HepG2 (cell line): ENCODE data around the gene ZBTB7C. TPM values are rescaled to one million over a fixed set of nuclear protein-coding genes. Genes with fewer than 3 reads are reported as not detected.

ENCODE experiments used
- ATAC-seq: fragments of 200-7000 bp; cut with Tn5 transposase; 3 replicates; pipeline ENCODE4 v1.9.1; 2020; ENCODE audit warnings: mild to moderate bottlenecking, moderate library complexity
- BruUV-seq: library from RNA; stranded (reverse); fragments of 400-500 nt; replicated peaks from 2 replicates; lab custom pipeline; 2021; lab: Mats Ljungman, UMichigan
- CTCF ChIA-PET: fragments of 300-600 bp; formaldehyde crosslinking; extraction: SDS; loops from one replicate; lab custom pipeline; 2021; ENCODE audit warnings: low total read pairs, inconsistent platforms, low intra/inter-chr PET ratio; lab: Yijun Ruan, JAX
- POLR2A ChIA-PET: fragments of 350-600 bp; sonication (Branson Sonifier 250); formaldehyde crosslinking; loops from one replicate; lab custom pipeline; 2020; ENCODE audit warnings: antibody characterized with exemption, inconsistent platforms; lab: Yijun Ruan, JAX
- DNase-seq: peaks from one replicate; pipeline ENCODE4 v3.0.0-alpha.2; 2015; ENCODE audit warnings: low spot score
- FAIRE-seq: peaks from 3 replicates; lab custom pipeline; 2011; peaks lifted over from hg19 to GRCh38; lab: Jason Lieb, UNC
- H2AFZ ChIP-seq: one replicate; pipeline ENCODE4 v1.6.1; 2011; ENCODE audit warnings: low read length, inconsistent platforms
- H3K27ac ChIP-seq: fragments of 300-600 bp; 3 replicates; pipeline ENCODE4 v1.8.0; 2011; ENCODE audit warnings: mixed run types, mild to moderate bottlenecking, mixed read lengths, low read length, inconsistent platforms; ENCODE audit not compliant: insufficient read depth; ENCODE audit errors: extremely low read length
- H3K27me3 ChIP-seq, 2 experiments: fragments of 200-600 bp in 1 of 2; 2 replicates in 1 of 2; 3 replicates in 1 of 2; pipeline versions ENCODE4 v1.6.0 to v1.8.0; 2011; ENCODE audit warnings: low read length in 2 of 2, mild to moderate bottlenecking in 2 of 2, moderate library complexity in 2 of 2, inconsistent platforms in 1 of 2; ENCODE audit not compliant: insufficient read depth in 2 of 2, control insufficient read depth in 1 of 2
- H3K36me3 ChIP-seq, 2 experiments: fragments of 200-600 bp in 1 of 2; replicated peaks in 1 of 2; 2 replicates in 1 of 2; 3 replicates in 1 of 2; pipeline versions ENCODE4 v1.5.1 to v1.8.0; 2011; ENCODE audit warnings: low read length in 2 of 2, inconsistent platforms in 1 of 2; ENCODE audit not compliant: insufficient read depth in 2 of 2, control insufficient read depth in 1 of 2
- H3K4me1 ChIP-seq: 2 replicates; pipeline ENCODE4 v1.5.1; 2012; ENCODE audit warnings: low read length, inconsistent platforms; ENCODE audit not compliant: insufficient read depth
- H3K4me2 ChIP-seq: 2 replicates; pipeline ENCODE4 v1.6.0; 2011; ENCODE audit warnings: low read depth, low read length, inconsistent platforms
- H3K4me3 ChIP-seq, 3 experiments: fragments of 200-600 bp in 1 of 3; sonication (generic), shearing (Covaris generic) in 1 of 3; replicated peaks in 1 of 3; 2 replicates each; pipeline ENCODE4 v1.5.1; 2011 to 2016; ENCODE audit warnings: low read length in 3 of 3, inconsistent platforms in 2 of 3, low read depth in 2 of 3, mild to moderate bottlenecking in 2 of 3, control low read depth in 1 of 3, mixed read lengths in 1 of 3; ENCODE audit not compliant: insufficient read depth in 1 of 3
- H3K79me2 ChIP-seq: one replicate; pipeline ENCODE4 v1.6.1; 2011; ENCODE audit warnings: low read length, inconsistent platforms; ENCODE audit not compliant: insufficient read depth
- H3K9ac ChIP-seq: 2 replicates; pipeline ENCODE4 v1.6.0; 2011; ENCODE audit warnings: mild to moderate bottlenecking, low read depth, low read length, inconsistent platforms; ENCODE audit not compliant: insufficient read depth
- H3K9me3 ChIP-seq: 2 replicates; pipeline ENCODE4 v1.5.1; 2012; ENCODE audit warnings: mild to moderate bottlenecking, low read length
- H4K20me1 ChIP-seq: 2 replicates; pipeline ENCODE4 v1.6.0; 2011; ENCODE audit warnings: inconsistent platforms, mild to moderate bottlenecking, low read length, moderate library complexity; ENCODE audit not compliant: insufficient read depth
- BORCS8-MEF2B ChIP-seq: sonication (generic); formaldehyde crosslinking; IDR thresholded peaks from 2 replicates; pipeline ENCODE4 v1.8.0; 2022; ENCODE audit warnings: mild to moderate bottlenecking, missing genetic modification reagents
- CENPX ChIP-seq: sonication (generic); formaldehyde crosslinking; IDR thresholded peaks from 2 replicates; pipeline ENCODE4 v1.9.0; 2021; ENCODE audit warnings: mild to moderate bottlenecking, missing genetic modification reagents, moderate library complexity
- MED13 ChIP-seq: sonication (generic); formaldehyde crosslinking; IDR thresholded peaks from 2 replicates; pipeline ENCODE4 v1.5.0; 2020; ENCODE audit warnings: missing genetic modification reagents
- NFKBIZ ChIP-seq: IDR thresholded peaks from 2 replicates; pipeline ENCODE4 v1.6.1; 2018; ENCODE audit warnings: missing genetic modification reagents, missing compliant biosample characterization
- ONECUT2 ChIP-seq: sonication (generic); formaldehyde crosslinking; IDR thresholded peaks from 2 replicates; pipeline ENCODE4 v1.4.0; 2020; ENCODE audit warnings: missing genetic modification reagents
- RBM39 ChIP-seq: fragments of 200-400 bp; formaldehyde crosslinking; IDR thresholded peaks from one replicate; pipeline ENCODE4 v1.6.1; 2018; ENCODE audit warnings: antibody characterized with exemption, mild to moderate bottlenecking, low read depth, low read length; ENCODE audit not compliant: poor library complexity, severe bottlenecking
- SCMH1 ChIP-seq: sonication (generic); formaldehyde crosslinking; IDR thresholded peaks from 2 replicates; pipeline ENCODE4 v1.9.0; 2021; ENCODE audit warnings: missing genetic modification reagents, mild to moderate bottlenecking, borderline replicate concordance
- SOX5 ChIP-seq: IDR thresholded peaks from 2 replicates; pipeline ENCODE4 v1.6.1; 2016; ENCODE audit warnings: borderline replicate concordance
- TAF1 ChIP-seq: sonication (generic); formaldehyde crosslinking; IDR thresholded peaks from 2 replicates; pipeline ENCODE4 v1.4.0; 2020; ENCODE audit warnings: missing genetic modification reagents
- ZMYM3 ChIP-seq: sonication (generic); formaldehyde crosslinking; IDR thresholded peaks from 2 replicates; pipeline ENCODE4 v1.5.1; 2020; ENCODE audit warnings: mild to moderate bottlenecking, missing genetic modification reagents
- ZNF180 ChIP-seq: sonication (generic); formaldehyde crosslinking; IDR thresholded peaks from 2 replicates; pipeline ENCODE4 v1.4.0; 2020; ENCODE audit warnings: low read depth, missing genetic modification reagents, borderline replicate concordance
- ZNF33A ChIP-seq: sonication (generic); formaldehyde crosslinking; IDR thresholded peaks from 2 replicates; pipeline ENCODE4 v1.5.1; 2020; ENCODE audit warnings: missing genetic modification reagents, mild to moderate bottlenecking, moderate library complexity, borderline replicate concordance
- ZNF34 ChIP-seq: sonication (generic); formaldehyde crosslinking; IDR thresholded peaks from 2 replicates; pipeline ENCODE4 v1.4.0; 2020; ENCODE audit warnings: mild to moderate bottlenecking, missing genetic modification reagents, borderline replicate concordance
- ZNF460 ChIP-seq: sonication (generic); formaldehyde crosslinking; IDR thresholded peaks from 2 replicates; pipeline ENCODE4 v1.5.1; 2020; ENCODE audit warnings: missing genetic modification reagents, mild to moderate bottlenecking, borderline replicate concordance
- ZNF503 ChIP-seq: sonication (generic); formaldehyde crosslinking; IDR thresholded peaks from 2 replicates; pipeline ENCODE4 v1.4.0; 2020; ENCODE audit warnings: missing genetic modification reagents
- ZSCAN22 ChIP-seq: sonication (generic); formaldehyde crosslinking; IDR thresholded peaks from 2 replicates; pipeline ENCODE4 v1.4.0; 2020; ENCODE audit warnings: mild to moderate bottlenecking, missing genetic modification reagents
- ZSCAN29 ChIP-seq: sonication (generic); formaldehyde crosslinking; conservative IDR thresholded peaks from 2 replicates; pipeline ENCODE4 v1.4.0; 2020; ENCODE audit warnings: mild to moderate bottlenecking, missing genetic modification reagents
- WGBS: methylation state at CpG from one replicate; pipeline ENCODE4 v1.1.6; 2017; ENCODE audit warnings: low lambda C conversion rate; 5-methylcytosine and 5-hydroxymethylcytosine counted together
- in situ Hi-C: cut with HindIII; loops from 2 replicates; pipeline ENCODE4 v1.10.0; 2017; ENCODE audit warnings: low pct_unique_long_range_greater_than_20kb; ENCODE audit not compliant: extremely low pct_ligation_motif_present
- intact Hi-C: fragments of 100-400 bp; cut with micrococcal nuclease; formaldehyde crosslinking; loops from one replicate; pipeline ENCODE4 v1.10.0; 2022; ENCODE audit not compliant: unreplicated experiment
- polyA plus RNA-seq, 8 experiments: library from polyadenylated mRNA; depleted of rRNA in 3 of 8; stranded (reverse) in 7 of 8; unstranded in 1 of 8; fragments of >200 nt; fragmentation: Illumina TruSeq in 4 of 8; extraction: Trizol in 4 of 8; gene quantifications; 2 replicates each; pipeline versions ENCODE4 v1.2.1 to v1.2.3, GENCODE V29; 2011 to 2016; ENCODE audit warnings: low read depth in 4 of 8, missing spikeins in 1 of 8, mixed read lengths in 1 of 8; ENCODE audit not compliant: insufficient read depth in 1 of 8
- total RNA-seq, 5 experiments: library from RNA; depleted of rRNA; stranded (reverse); fragments of >200 nt; fragmentation: Illumina TruSeq; extraction: Trizol; gene quantifications; 2 replicates each; pipeline ENCODE4 v1.2.3, GENCODE V29; 2016; ENCODE audit warnings: low read depth in 1 of 5

Gene ZBTB7C
- total and polyA plus RNA-seq, 2 of the 13 experiments (the other 11 are each of a cell fraction or from before 2014, with no cell fraction given) = 0.01 to 0.04 TPM

GRCh38 chr18:48202350-48203260 lies 206.6 kb downstream of the ZBTB7C start:
- no peaks in the 10 kb centered on the region for H3K79me2 ChIP-seq
- no TSS peak for BruUV-seq
- H3K4me1 ChIP-seq = no peaks in the 10 kb centered on the region
- H4K20me1 ChIP-seq = no peaks in the 10 kb centered on the region
- H2AFZ ChIP-seq = no peak overlapping the region
- no peak for FAIRE-seq
- in situ Hi-C loops (no loop called here), intact Hi-C loops (no loop called here)
- H3K36me3 ChIP-seq = no peaks in the 10 kb centered on the region
- no peak overlapping the region for H3K27ac ChIP-seq
- 33% methylated on average over 11 of the region's 15 CpGs for WGBS
- ChIA-PET CTCF (no interaction called here), POLR2A (no interaction called here)
- no peak for DNase-seq
- H3K9ac ChIP-seq = no peak overlapping the region
- H3K4me2 ChIP-seq = no peak overlapping the region
- no peak overlapping the region for H3K4me3 ChIP-seq
- ATAC-seq = no peak
- TF ChIP-seq ZSCAN22 (no peak), ZMYM3 (CRISPR knock-in tag) (no peak), ZNF503 (no peak), CENPX (CRISPR knock-in tag) (no peak), BORCS8-MEF2B (CRISPR knock-in tag) (no peak), MED13 (CRISPR knock-in tag) (no peak), ZNF34 (no peak), ZNF460 (no peak), TAF1 (CRISPR knock-in tag) (no peak), ZSCAN29 (CRISPR knock-in tag) (no peak), SCMH1 (CRISPR knock-in tag) (no peak), SOX5 (CRISPR knock-in tag) (no peak), NFKBIZ (CRISPR knock-in tag) (no peak), RBM39 (no peak), ONECUT2 (no peak), ZNF33A (no peak), ZNF180 (CRISPR knock-in tag) (no peak)
- H3K9me3 ChIP-seq = no peaks in the 10 kb centered on the region
- H3K27me3 ChIP-seq = peaks cover 2 to 29% of the 10 kb centered on the region in 2 experiments; a peak in 3 of 5 replicates
